GM21529 (cell line): ENCODE measurements around the gene LFNG.

ENCODE experiments used
- ATAC-seq: cut with Tn5 transposase; IDR thresholded peaks from one replicate; pipeline ENCODE4 v1.9.1; 2021; ENCODE audit not compliant: unreplicated experiment

LFNG gene

GRCh38 chr7:2482725-2483451 lies 36.7 kb upstream of the LFNG start:
- ATAC-seq, result no peak

- ATAC-seq, result no peak
Observed at GRCh38 chr7:2483494-2483893, 36.1 kb upstream of the LFNG start.

DNA sequence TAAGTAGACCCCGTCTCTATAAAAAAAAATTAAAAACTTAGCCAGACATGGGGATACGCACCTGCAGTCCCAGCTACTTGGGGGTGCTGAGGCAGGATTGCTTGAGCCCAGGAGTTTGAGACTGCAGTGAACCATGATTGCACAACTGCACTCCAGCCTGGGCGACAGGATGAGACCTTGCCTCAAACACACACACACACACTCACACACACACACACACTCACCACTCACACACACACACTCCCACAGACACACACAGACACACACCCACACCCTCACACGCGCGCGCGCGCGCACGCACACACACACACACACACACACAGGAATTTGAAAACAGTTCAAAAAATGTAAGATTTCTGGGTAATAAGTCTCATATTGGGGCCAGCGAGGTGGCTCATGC lies 34.7 kb upstream of the LFNG start:
- ATAC-seq, result no peak

GRCh38 chr7:2487586-2488271 lies 31.8 kb upstream of the LFNG start:
- ATAC-seq, result no peak

- ATAC-seq, result no peak
Observed at GRCh38 chr7:2488272-2488645, 31.3 kb upstream of the LFNG start.

DNA sequence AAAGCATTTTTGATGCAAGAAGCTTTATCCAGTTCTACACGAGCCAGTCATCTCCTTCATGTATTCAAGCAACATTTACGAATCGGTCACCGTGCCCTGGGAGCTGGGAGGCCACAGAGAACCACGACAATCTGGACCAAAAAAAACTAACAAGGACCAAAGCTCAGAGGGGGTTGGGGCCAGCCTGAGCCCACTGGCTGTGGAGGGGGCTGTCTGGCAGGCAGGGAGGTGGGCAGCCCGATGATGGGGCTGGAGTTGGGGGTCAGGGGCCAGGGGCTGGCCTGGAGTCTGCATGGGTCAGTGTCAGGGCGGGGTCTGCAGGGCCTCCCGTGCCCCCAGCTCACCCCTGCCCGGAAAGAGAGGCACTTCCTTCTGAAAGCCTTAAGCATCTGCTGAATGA lies 30.9 kb upstream of the LFNG start:
- ATAC-seq, result no peak

DNA sequence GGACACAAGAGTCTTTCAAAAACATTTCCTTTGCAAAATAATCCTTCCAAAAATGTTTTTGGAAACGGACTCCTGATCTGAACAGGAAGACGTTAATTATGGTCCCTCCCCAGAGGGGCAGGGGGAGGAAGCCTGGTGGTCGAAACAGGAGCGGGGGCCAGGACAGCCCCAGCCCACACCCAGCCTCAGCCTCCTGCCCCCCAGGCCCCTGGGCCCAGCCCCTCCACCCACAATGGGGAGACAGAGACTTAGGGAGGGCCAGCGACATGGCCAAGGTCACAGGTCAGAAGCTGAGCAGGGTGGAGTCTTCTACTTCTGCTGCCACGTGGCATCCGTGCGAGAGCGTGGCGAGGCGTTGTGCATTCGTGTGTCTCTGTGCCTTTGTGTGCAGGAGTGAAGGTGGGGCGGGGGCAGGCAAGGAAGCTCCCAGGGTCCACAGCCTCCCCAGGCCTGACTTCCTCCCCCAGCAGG lies 29.4 kb upstream of the LFNG start:
- no peak for ATAC-seq

DNA sequence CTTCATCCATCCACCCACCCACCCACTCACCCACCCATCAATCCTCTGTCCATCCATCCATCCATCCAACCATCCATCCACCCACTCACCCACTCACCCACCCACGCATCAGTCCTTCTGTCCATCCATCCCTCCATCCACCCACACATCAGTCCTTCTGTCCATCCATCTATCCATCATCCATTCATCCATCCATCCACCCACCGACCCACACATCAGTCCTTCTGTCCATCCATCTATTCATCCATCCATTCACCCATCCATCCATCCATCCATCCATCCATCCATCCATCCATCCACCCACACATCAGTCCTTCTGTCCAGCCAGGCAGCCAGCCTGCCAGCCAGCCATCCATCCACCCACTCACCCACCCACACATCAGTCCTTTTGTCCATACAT lies 27.5 kb upstream of the LFNG start:
- no peak for ATAC-seq

- ATAC-seq, result no peak
Observed at GRCh38 chr7:2493205-2494164, 26.1 kb upstream of the LFNG start.

DNA sequence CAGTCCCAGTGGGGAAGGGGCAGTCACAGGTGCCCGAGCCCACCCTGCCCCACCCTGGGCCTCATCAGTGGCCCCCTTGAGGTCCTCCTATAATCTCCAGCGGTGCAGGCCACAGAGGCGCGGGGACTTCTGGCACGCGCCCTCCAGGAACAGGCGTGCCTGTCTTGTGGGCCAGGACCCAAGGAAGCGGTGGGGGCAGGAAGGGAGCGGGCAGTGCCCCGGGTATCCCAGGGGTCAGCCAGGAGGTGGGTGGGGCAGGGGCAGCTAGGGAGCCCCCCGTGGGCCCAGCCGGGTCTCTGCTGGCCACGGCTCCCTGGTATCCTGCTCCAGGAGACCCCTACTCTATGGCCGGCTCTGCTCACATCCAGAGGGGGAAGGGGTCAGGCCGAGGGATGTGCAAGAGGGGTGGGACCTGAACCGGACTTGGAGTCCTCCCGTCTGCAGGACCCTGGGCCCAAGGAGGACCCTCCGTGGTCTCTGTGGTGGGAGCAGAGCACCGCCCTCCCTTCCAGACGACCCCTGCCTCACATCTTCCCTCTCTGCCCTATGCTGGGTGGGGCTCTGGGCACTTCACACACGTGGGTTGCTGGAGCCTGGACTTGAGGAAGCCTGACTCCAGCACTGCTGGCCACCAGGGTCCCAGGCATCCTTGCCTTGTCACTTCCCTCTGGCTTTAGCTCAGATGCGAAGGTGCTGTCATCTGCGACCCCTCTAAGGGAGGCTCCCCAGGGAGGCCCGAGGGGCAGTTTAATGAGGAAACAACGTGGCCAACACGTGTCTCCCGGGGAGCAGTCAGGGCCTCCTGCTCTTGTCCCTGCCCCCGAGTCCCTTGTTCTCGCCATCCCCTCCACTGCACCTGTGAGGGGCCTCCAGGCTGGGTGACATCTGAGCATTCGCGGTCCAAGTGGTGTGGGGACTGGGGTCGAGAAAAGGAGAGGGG lies 25.1 kb upstream of the LFNG start:
- ATAC-seq, result no peak

- no peak for ATAC-seq
Observed at GRCh38 chr7:2495418-2496299, 23.9 kb upstream of the LFNG start.

DNA sequence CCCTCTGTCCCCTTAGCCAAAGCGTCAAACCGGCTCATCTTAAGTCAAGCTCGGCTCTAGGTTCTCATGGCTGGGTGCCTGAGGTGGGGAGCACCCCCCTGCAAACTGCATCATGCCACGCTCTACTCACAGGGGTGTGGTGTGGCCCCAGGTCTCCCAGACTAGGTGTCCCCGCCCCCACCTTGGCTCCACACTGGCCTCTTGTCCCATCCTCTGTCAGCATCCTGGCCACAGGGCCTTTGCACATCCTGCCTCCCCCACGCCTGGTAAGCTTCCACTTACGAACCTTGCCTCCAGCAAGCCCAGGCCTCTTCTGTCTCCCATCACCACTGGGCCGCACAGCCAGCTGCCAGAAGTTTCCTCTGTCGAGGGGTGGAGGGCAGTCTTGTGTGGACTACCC lies 23.2 kb upstream of the LFNG start:
- no peak for ATAC-seq

DNA sequence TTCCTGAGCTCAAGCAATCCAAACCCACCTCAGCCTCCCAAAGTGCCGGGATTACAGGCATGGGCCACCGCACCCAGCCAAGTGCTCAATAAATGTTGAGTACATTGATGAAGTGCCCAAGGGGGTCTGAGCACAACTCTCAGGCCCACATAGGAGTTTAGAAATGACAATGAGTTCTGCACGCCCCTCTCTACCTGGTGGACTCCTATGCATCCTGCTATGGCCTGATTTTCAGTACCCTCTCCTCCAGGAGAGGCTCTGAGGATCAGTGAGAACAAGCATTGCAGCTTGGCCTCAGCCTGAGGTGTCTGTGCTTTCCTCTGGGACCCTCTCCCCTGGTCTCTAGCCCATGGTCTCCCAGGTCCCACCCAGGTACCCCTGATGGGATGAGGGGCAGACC lies 22.5 kb upstream of the LFNG start:
- no peak for ATAC-seq

GRCh38 chr7:2497500-2498336 lies 21.9 kb upstream of the LFNG start:
- ATAC-seq, result no peak

- no peak for ATAC-seq
Observed at GRCh38 chr7:2498708-2499107, 20.9 kb upstream of the LFNG start.

GRCh38 chr7:2499181-2499580 lies 20.4 kb upstream of the LFNG start:
- no peak for ATAC-seq

GRCh38 chr7:2499719-2500430 lies 19.7 kb upstream of the LFNG start:
- ATAC-seq, result no peak

GRCh38 chr7:2500701-2501100 lies 18.9 kb upstream of the LFNG start:
- no peak for ATAC-seq
